SH-SY5Y (cell line): ENCODE data around the gene STEAP2.

Experiments
- GATA2 ChIP-seq: IDR thresholded peaks from 2 replicates; pipeline ENCODE4 v1.6.1; 2011; ENCODE audit warnings: mild to moderate bottlenecking, low read depth, low read length
- GATA3 ChIP-seq: IDR thresholded peaks from 2 replicates; pipeline ENCODE4 v1.6.1; 2011; ENCODE audit warnings: low read depth, mild to moderate bottlenecking, low read length, moderate library complexity

GRCh38 chr7:90271753-90272152 is 60.2 kb downstream of the STEAP2 start:
- TF ChIP-seq GATA2 (no peak), GATA3 (no peak)
